ENCODE results near the gene DCLK1. TPM values are rescaled to one million over a fixed set of nuclear protein-coding genes. Genes with fewer than 3 reads are reported as not detected.

DCLK1 gene
- total and polyA plus RNA-seq, 12 donors: 0.68 to 22.6 (median 2.3) TPM

- Histone ChIP-seq H3K4me1 (replicated peaks in 1 of 2) (no peaks in the 10 kb centered on the region), H3K36me3 (replicated peaks in 1 of 2) (no peaks in the 10 kb centered on the region), H3K27me3 (no peaks in the 10 kb centered on the region), H3K4me3 (no peak overlapping the region), H3K27ac (no peak overlapping the region), H3K9me3 (replicated peaks in 1 of 3) (no peaks in the 10 kb centered on the region)
- intact Hi-C loops (cut with DNase I): no loop called here
- no peak for DNase-seq
- 69 to 77% (median 74%) methylated on average over 12 of the region's 12 CpGs for WGBS, 4 donors
- TF ChIP-seq POLR2A (IDR thresholded peaks at IDR 0.05): no peak
- TF ChIP-seq, protein P1, sequence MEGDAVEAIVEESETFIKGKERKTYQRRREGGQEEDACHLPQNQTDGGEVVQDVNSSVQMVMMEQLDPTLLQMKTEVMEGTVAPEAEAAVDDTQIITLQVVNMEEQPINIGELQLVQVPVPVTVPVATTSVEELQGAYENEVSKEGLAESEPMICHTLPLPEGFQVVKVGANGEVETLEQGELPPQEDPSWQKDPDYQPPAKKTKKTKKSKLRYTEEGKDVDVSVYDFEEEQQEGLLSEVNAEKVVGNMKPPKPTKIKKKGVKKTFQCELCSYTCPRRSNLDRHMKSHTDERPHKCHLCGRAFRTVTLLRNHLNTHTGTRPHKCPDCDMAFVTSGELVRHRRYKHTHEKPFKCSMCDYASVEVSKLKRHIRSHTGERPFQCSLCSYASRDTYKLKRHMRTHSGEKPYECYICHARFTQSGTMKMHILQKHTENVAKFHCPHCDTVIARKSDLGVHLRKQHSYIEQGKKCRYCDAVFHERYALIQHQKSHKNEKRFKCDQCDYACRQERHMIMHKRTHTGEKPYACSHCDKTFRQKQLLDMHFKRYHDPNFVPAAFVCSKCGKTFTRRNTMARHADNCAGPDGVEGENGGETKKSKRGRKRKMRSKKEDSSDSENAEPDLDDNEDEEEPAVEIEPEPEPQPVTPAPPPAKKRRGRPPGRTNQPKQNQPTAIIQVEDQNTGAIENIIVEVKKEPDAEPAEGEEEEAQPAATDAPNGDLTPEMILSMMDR (IDR thresholded peaks at IDR 0.05): no peak
These were observed 345.4 kb downstream of the DCLK1 start for GRCh38 chr13:35785576-35786303.

GRCh38 chr13:35784286-35784951 is 346.8 kb downstream of the DCLK1 start:
- Histone ChIP-seq H3K4me3 (no peak overlapping the region), H3K36me3 (replicated peaks in 1 of 2) (no peaks in the 10 kb centered on the region), H3K9me3 (replicated peaks in 1 of 3) (no peaks in the 10 kb centered on the region), H3K27me3 (no peaks in the 10 kb centered on the region), H3K4me1 (replicated peaks in 1 of 2) (no peaks in the 10 kb centered on the region), H3K27ac (no peak overlapping the region)
- intact Hi-C loops (cut with DNase I): no loop called here
- TF ChIP-seq, protein P1 (IDR thresholded peaks at IDR 0.05): no peak
- DNase-seq: no peak
- WGBS, 4 donors: 81 to 89% (median 86%) methylated on average over 8 to 10 of the region's 10 CpGs

DNA sequence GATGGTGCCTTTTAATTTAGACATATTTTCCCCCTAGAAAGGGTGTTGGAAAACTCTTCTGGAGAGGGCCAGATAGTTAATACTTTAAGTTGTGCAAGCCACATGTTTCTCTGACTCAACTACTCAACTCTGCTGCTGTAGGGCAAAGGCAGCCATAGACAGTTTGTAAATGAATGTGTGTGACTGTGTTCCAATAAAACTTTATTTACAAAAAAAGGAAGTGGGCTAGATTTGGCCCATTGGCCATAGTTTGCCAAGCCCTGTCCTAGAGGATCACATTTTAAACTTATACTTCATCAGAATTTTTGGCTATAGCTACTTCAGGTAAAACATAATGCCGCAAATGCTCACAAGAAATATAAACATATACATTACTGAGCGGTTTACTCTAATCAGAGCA is 348.4 kb downstream of the DCLK1 start:
- no peak overlapping the region for H3K27ac ChIP-seq
- H3K9me3 ChIP-seq (replicated peaks in 1 of 3): no peaks in the 10 kb centered on the region
- no peaks in the 10 kb centered on the region for H3K27me3 ChIP-seq
- 87 to 100% (median 96%) methylated on average over 2 of the region's 2 CpGs for WGBS, 4 donors
- H3K4me1 ChIP-seq (replicated peaks in 1 of 2): no peaks in the 10 kb centered on the region
- intact Hi-C loops (cut with DNase I): no loop called here
- no peaks in the 10 kb centered on the region for H3K36me3 ChIP-seq (replicated peaks in 1 of 2)
- no peak for DNase-seq
- TF ChIP-seq, protein P1 (IDR thresholded peaks at IDR 0.05): no peak
- no peak overlapping the region for H3K4me3 ChIP-seq

GRCh38 chr13:35781036-35782000 is 349.9 kb downstream of the DCLK1 start:
- Histone ChIP-seq H3K4me3 (no peak overlapping the region), H3K27me3 (no peaks in the 10 kb centered on the region), H3K27ac (no peak overlapping the region), H3K36me3 (replicated peaks in 1 of 2) (no peaks in the 10 kb centered on the region), H3K9me3 (replicated peaks in 1 of 3) (no peaks in the 10 kb centered on the region), H3K4me1 (replicated peaks in 1 of 2) (no peaks in the 10 kb centered on the region)
- 75 to 83% (median 79%) methylated on average over 7 of the region's 7 CpGs for WGBS, 4 donors
- DNase-seq: no peak
- intact Hi-C loops (cut with DNase I): no loop called here
- TF ChIP-seq, protein P1 (IDR thresholded peaks at IDR 0.05): no peak
- no peak for TF ChIP-seq POLR2A (IDR thresholded peaks at IDR 0.05)

All from adrenal gland (tissue), 12 donors.